SK-N-SH treated with all-trans-retinoic acid at 6 μM for 48 hours (cell line): Measurements from ENCODE around the gene ECE2.

Source experiments
- ATAC-seq: fragments of 200-7000 bp; cut with Tn5 transposase; 3 replicates; pipeline ENCODE4 v1.9.1; 2020; ENCODE audit warnings: mild to moderate bottlenecking, moderate library complexity
- ARNTL ChIP-seq: fragments of 450-650 bp; formaldehyde crosslinking; IDR thresholded peaks from 2 replicates; pipeline ENCODE4 v1.5.0; 2020; ENCODE audit warnings: low read depth, mild to moderate bottlenecking, moderate library complexity, borderline replicate concordance
- BACH2 ChIP-seq: fragments of 250-450 bp; sonication (Bioruptor Pico); IDR thresholded peaks from 2 replicates; pipeline ENCODE4 v1.9.0; 2021; ENCODE audit warnings: mild to moderate bottlenecking, borderline replicate concordance
- CSDC2 ChIP-seq: fragments of 250-450 bp; sonication (Bioruptor Pico); IDR thresholded peaks from 2 replicates; pipeline ENCODE4 v1.5.0; 2020; ENCODE audit warnings: mild to moderate bottlenecking, moderate library complexity
- ESRRG ChIP-seq: fragments of 250-450 bp; sonication (Bioruptor Pico); IDR thresholded peaks from 2 replicates; pipeline ENCODE4 v1.6.1; 2021; ENCODE audit warnings: mild to moderate bottlenecking
- GLIS3 ChIP-seq: fragments of 250-450 bp; sonication (Bioruptor Pico); IDR thresholded peaks from 2 replicates; pipeline ENCODE4 v1.5.0; 2020; ENCODE audit warnings: mild to moderate bottlenecking, moderate library complexity
- ISL1 ChIP-seq: fragments of 250-450 bp; sonication (Bioruptor Pico); IDR thresholded peaks from 2 replicates; pipeline ENCODE4 v2.1.2; 2022; ENCODE audit warnings: mild to moderate bottlenecking, moderate library complexity
- OSR1 ChIP-seq: fragments of 250-450 bp; sonication (Bioruptor Pico); IDR thresholded peaks from 2 replicates; pipeline ENCODE4 v1.8.0; 2022; ENCODE audit warnings: moderate library complexity, mild to moderate bottlenecking, inconsistent platforms
- PPARA ChIP-seq: fragments of 250-450 bp; sonication (Bioruptor Pico); IDR thresholded peaks from 2 replicates; pipeline ENCODE4 v1.5.0; 2020; ENCODE audit warnings: mild to moderate bottlenecking, borderline replicate concordance
- RARB ChIP-seq: fragments of 250-450 bp; sonication (Bioruptor Pico); IDR thresholded peaks from 2 replicates; pipeline ENCODE4 v1.8.0; 2021; ENCODE audit warnings: mild to moderate bottlenecking, moderate library complexity
- SNAI2 ChIP-seq: fragments of 250-450 bp; sonication (Bioruptor Pico); IDR thresholded peaks from 2 replicates; pipeline ENCODE4 v1.5.0; 2020; ENCODE audit warnings: mild to moderate bottlenecking, moderate library complexity
- TCF4 ChIP-seq: fragments of 250-450 bp; sonication (Bioruptor Pico); IDR thresholded peaks from 2 replicates; pipeline ENCODE4 v1.8.0; 2021; ENCODE audit warnings: mild to moderate bottlenecking, moderate library complexity, borderline replicate concordance
- TOX ChIP-seq: fragments of 250-450 bp; sonication (Bioruptor Pico); IDR thresholded peaks from 2 replicates; pipeline ENCODE4 v1.8.0; 2021; ENCODE audit warnings: mild to moderate bottlenecking, moderate library complexity, borderline replicate concordance
- ZC3H10 ChIP-seq: fragments of 250-450 bp; sonication (Bioruptor Pico); IDR thresholded peaks from 2 replicates; pipeline ENCODE4 v1.5.1; 2021; ENCODE audit warnings: mild to moderate bottlenecking, moderate library complexity
- ZFP3 ChIP-seq: fragments of 250-450 bp; sonication (Bioruptor Pico); IDR thresholded peaks from 2 replicates; pipeline ENCODE4 v1.5.0; 2020; ENCODE audit warnings: mild to moderate bottlenecking, moderate library complexity
- ZFP30 ChIP-seq: fragments of 450-650 bp; formaldehyde crosslinking; IDR thresholded peaks from 2 replicates; pipeline ENCODE4 v1.5.0; 2022; ENCODE audit warnings: mild to moderate bottlenecking, moderate library complexity
- ZNF565 ChIP-seq: fragments of 450-650 bp; formaldehyde crosslinking; conservative IDR thresholded peaks from 2 replicates; pipeline ENCODE4 v1.5.0; 2020; ENCODE audit warnings: low read depth, mild to moderate bottlenecking, moderate library complexity
- ZNF70 ChIP-seq: fragments of 450-650 bp; formaldehyde crosslinking; IDR thresholded peaks from 2 replicates; pipeline ENCODE4 v1.5.0; 2020; ENCODE audit warnings: mild to moderate bottlenecking, moderate library complexity
- ZNF8 ChIP-seq: fragments of 450-650 bp; formaldehyde crosslinking; IDR thresholded peaks from 2 replicates; pipeline ENCODE4 v1.5.0; 2020; ENCODE audit warnings: mild to moderate bottlenecking, moderate library complexity
- TF ChIP-seq, protein P1 (sequence below): fragments of 250-450 bp; sonication (Bioruptor Pico); IDR thresholded peaks from 2 replicates; pipeline ENCODE4 v1.8.0; 2021; ENCODE audit warnings: low read depth, mild to moderate bottlenecking, moderate library complexity, borderline replicate concordance
- TF ChIP-seq, protein P2 (sequence below): fragments of 250-450 bp; sonication (Bioruptor Pico); IDR thresholded peaks from 2 replicates; pipeline ENCODE4 v1.5.1; 2020; ENCODE audit warnings: low read depth, mild to moderate bottlenecking, moderate library complexity
- TF ChIP-seq, protein P3 (sequence below): fragments of 250-450 bp; sonication (Bioruptor Pico); IDR thresholded peaks from 2 replicates; pipeline ENCODE4 v1.8.0; 2020; ENCODE audit warnings: mild to moderate bottlenecking, moderate library complexity, borderline replicate concordance
- TF ChIP-seq, protein P4 (sequence below): fragments of 250-450 bp; sonication (Bioruptor Pico); IDR thresholded peaks from 2 replicates; pipeline ENCODE4 v1.5.1; 2021; ENCODE audit warnings: mild to moderate bottlenecking, moderate library complexity

ECE2 gene

DNA sequence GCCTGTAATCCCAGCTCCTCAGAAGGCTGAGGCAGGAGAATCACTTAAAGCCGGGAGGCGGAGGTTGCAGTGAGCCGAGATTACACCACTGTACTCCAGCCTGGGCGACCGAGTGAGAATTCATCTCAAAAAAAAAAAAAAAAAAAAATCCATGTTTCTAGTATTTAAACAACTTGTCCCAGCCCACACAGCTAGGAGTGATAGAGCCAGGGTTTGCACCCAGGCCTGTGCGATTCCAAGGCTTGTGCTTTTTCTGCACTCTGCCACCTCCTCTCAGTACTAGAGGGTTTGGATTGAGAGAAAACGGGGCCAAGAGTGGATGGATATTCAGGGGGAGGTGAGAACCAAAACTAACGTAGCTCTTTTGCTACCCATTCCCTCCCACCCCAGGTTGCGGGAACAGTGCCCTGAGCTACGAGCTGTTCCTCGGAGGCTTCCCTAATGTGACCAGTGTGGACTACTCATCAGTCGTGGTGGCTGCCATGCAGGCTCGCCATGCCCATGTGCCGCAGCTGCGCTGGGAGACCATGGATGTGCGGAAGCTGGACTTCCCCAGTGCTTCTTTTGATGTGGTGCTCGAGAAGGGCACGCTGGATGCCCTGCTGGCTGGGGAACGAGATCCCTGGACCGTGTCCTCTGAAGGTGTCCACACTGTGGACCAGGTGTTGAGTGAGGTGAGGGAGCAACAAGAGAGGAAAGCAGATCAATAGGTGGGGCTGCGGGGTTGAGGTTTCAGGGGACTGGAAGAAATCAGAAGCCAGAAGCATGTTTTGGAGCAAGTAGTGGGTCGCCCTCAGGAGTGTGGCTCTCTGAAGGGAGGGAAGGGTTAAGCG lies 18.5 kb upstream of the ECE2 start:
- ATAC-seq = no peak

DNA sequence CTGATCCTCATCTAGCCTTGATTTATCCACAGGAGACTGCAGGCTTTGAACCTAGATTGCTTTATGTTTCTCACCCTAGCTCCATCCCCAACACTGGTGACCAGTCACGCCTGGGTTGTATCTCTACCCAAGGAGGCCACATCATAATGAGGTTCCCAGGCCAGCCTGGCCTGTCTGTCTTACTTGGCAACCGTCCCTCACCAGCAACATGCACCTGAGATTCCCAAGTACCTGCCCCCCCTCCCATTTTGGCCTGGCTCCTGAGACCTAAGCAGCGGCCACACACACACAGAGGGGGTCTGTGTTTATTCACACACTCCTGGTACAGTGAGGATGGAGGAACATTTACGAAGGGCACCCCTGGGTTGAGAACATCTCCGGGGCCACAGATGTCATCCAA lies 16.9 kb upstream of the ECE2 start:
- ATAC-seq = no peak
- no peak for TF ChIP-seq ESRRG
- TF ChIP-seq, protein P1, sequence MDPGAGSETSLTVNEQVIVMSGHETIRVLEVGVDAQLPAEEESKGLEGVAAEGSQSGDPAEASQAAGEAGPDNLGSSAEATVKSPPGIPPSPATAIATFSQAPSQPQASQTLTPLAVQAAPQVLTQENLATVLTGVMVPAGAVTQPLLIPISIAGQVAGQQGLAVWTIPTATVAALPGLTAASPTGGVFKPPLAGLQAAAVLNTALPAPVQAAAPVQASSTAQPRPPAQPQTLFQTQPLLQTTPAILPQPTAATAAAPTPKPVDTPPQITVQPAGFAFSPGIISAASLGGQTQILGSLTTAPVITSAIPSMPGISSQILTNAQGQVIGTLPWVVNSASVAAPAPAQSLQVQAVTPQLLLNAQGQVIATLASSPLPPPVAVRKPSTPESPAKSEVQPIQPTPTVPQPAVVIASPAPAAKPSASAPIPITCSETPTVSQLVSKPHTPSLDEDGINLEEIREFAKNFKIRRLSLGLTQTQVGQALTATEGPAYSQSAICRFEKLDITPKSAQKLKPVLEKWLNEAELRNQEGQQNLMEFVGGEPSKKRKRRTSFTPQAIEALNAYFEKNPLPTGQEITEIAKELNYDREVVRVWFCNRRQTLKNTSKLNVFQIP = no peak
- TF ChIP-seq, protein P2, sequence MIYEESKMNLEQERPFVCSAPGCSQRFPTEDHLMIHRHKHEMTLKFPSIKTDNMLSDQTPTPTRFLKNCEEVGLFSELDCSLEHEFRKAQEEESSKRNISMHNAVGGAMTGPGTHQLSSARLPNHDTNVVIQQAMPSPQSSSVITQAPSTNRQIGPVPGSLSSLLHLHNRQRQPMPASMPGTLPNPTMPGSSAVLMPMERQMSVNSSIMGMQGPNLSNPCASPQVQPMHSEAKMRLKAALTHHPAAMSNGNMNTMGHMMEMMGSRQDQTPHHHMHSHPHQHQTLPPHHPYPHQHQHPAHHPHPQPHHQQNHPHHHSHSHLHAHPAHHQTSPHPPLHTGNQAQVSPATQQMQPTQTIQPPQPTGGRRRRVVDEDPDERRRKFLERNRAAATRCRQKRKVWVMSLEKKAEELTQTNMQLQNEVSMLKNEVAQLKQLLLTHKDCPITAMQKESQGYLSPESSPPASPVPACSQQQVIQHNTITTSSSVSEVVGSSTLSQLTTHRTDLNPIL (CRISPR knock-in tag) = no peak
- no peak for TF ChIP-seq GLIS3
- TF ChIP-seq ZNF70 (CRISPR knock-in tag) = no peak
- no peak for TF ChIP-seq ZNF8 (CRISPR knock-in tag)
- no peak for TF ChIP-seq ZFP30 (CRISPR knock-in tag)
- TF ChIP-seq ARNTL = no peak
- no peak for TF ChIP-seq ZFP3
- TF ChIP-seq BACH2 = no peak
- TF ChIP-seq PPARA (CRISPR knock-in tag) = no peak
- TF ChIP-seq, protein P3, sequence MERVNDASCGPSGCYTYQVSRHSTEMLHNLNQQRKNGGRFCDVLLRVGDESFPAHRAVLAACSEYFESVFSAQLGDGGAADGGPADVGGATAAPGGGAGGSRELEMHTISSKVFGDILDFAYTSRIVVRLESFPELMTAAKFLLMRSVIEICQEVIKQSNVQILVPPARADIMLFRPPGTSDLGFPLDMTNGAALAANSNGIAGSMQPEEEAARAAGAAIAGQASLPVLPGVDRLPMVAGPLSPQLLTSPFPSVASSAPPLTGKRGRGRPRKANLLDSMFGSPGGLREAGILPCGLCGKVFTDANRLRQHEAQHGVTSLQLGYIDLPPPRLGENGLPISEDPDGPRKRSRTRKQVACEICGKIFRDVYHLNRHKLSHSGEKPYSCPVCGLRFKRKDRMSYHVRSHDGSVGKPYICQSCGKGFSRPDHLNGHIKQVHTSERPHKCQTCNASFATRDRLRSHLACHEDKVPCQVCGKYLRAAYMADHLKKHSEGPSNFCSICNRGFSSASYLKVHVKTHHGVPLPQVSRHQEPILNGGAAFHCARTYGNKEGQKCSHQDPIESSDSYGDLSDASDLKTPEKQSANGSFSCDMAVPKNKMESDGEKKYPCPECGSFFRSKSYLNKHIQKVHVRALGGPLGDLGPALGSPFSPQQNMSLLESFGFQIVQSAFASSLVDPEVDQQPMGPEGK (CRISPR knock-in tag) = no peak
- TF ChIP-seq TOX (CRISPR knock-in tag) = no peak
- no peak for TF ChIP-seq RARB (CRISPR knock-in tag)
- no peak for TF ChIP-seq ZNF565 (CRISPR knock-in tag)

More for the DNA sequence above, 18.5 kb upstream of the ECE2 start:
- no peak for TF ChIP-seq SNAI2 (CRISPR knock-in tag)
- TF ChIP-seq ZFP3 = no peak
- no peak for TF ChIP-seq ZNF565 (CRISPR knock-in tag)
- TF ChIP-seq, protein P4, sequence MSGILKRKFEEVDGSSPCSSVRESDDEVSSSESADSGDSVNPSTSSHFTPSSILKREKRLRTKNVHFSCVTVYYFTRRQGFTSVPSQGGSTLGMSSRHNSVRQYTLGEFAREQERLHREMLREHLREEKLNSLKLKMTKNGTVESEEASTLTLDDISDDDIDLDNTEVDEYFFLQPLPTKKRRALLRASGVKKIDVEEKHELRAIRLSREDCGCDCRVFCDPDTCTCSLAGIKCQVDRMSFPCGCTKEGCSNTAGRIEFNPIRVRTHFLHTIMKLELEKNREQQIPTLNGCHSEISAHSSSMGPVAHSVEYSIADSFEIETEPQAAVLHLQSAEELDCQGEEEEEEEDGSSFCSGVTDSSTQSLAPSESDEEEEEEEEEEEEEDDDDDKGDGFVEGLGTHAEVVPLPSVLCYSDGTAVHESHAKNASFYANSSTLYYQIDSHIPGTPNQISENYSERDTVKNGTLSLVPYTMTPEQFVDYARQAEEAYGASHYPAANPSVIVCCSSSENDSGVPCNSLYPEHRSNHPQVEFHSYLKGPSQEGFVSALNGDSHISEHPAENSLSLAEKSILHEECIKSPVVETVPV (CRISPR knock-in tag) = no peak
- TF ChIP-seq TOX (CRISPR knock-in tag) = no peak
- TF ChIP-seq OSR1 (CRISPR knock-in tag) = no peak
- no peak for TF ChIP-seq ISL1 (CRISPR knock-in tag)
- TF ChIP-seq PPARA (CRISPR knock-in tag) = no peak
- TF ChIP-seq, protein P1 = no peak
- TF ChIP-seq TCF4 (CRISPR knock-in tag) = no peak
- TF ChIP-seq ZC3H10 (CRISPR knock-in tag) = no peak
- TF ChIP-seq GLIS3 = no peak

DNA sequence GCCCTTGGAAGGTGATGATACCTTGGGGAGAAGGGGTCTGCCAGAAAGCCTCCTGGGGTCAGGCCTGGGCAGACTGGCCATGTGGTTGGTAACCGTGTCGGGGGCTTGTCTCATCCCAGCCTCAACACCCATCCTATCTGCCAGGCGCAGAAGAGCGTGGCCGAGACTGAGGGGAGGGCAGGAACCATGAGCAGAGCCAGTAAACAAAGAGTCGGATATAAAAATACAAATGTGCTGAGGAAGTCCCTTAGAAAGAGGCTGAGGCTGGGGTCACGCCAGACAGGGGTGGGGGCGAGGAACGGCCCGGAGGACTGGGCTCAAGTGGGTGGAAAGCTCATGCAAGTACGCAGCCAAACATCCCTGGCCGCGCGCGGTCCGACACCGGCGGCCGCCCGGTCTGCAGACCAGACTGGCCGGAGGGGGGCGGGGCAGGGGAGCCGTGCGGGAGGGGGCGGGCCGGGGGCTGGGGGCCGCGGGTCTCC lies 16.4 kb upstream of the ECE2 start:
- ATAC-seq = no peak
- TF ChIP-seq ZNF70 (CRISPR knock-in tag) (no peak), CSDC2 (CRISPR knock-in tag) (no peak), OSR1 (CRISPR knock-in tag) (no peak), SNAI2 (CRISPR knock-in tag) (no peak), PPARA (CRISPR knock-in tag) (no peak)
- TF ChIP-seq, protein P3 (CRISPR knock-in tag) = no peak
- TF ChIP-seq, protein P1 = no peak
- TF ChIP-seq, protein P2 (CRISPR knock-in tag) = no peak
